GM12892 (cell line): ENCODE data around the gene NR1H4.

Experiments used
- POLR2A ChIP-seq: IDR thresholded peaks from 2 replicates; pipeline ENCODE4 v1.6.1; 2011; ENCODE audit warnings: low read depth, low read length, control low read depth
- POLR2AphosphoS5 ChIP-seq: IDR thresholded peaks from 2 replicates; pipeline ENCODE4 v1.6.1; 2011; ENCODE audit warnings: low read depth, low read length, control low read depth

GRCh38 chr12:100445081-100445481 lies 28.6 kb upstream of the NR1H4 start:
- TF ChIP-seq POLR2AphosphoS5 (no peak), POLR2A (no peak)
